RPMI8226 (cell line): ENCODE measurements around the gene OR6C70.
"Not testable (repeated sequence)": the region's sequence is repeated elsewhere in the genome, so short reads cannot be mapped to it uniquely, and the experiment has no call there.

ENCODE experiments used
- DNase-seq: peaks from one replicate; pipeline ENCODE4 v3.0.0-alpha.2; 2015

OR6C70 gene

DNA sequence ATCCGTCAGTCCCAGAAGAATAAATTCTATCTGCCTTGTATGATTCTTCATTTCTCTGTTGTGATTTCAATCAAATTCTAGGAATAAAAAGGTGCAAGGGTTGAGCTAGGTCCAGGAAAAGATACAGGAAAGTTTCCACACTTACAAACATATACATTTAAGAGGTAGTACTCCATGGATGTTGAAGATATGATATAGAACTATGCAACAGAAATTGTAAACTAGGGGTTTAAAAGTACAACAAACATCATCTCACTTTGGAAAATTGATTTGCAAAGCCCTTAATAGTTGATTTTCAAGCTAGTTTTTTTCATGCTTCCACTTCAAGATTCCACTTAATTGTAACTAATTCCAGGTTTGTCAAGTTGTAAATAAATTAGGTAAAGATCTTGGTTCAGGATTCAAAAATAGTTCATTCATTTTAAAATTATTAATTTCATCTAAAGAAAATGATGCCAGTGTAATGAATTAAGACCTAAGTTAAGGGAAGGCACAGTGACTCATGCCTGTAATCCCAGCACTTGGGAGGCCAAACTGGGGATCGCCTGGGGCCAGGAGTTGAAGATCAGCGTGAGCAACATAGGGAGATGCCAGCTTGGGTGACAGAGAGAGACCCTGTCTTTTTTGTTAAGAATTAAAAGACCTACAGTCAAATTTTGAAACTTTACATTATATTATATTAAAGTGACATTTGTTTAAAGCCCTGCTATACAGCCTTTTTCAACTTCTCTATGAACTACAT, at the start of gene OR6C70:
Gene OR6C70, minus strand, starts transcription at position 51 of the 742 bp plus-strand sequence. Its CDS starts 0 bp downstream, at position 51.
- DNase-seq, result no peak

DNA sequence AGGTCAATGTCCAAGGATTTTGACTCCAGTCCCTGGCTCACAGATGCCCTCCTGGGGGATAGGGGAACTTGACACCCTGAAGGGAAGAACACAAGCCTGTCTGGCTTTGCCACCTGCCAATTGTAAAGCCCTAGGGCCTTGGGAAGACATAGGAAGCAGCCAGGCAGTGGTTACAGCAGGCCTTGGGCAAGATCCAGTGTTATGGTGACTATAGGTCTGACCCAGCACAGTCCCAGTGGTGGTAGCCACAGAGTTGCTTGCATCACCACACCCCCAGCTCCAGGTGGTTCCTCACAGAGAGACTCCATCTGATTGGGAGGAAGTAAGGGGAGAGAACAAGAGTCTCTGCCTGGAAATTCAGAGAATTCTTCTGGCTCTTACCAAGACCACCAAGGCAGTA, 46.5 kb upstream of the OR6C70 start:
- no peak for DNase-seq

DNA sequence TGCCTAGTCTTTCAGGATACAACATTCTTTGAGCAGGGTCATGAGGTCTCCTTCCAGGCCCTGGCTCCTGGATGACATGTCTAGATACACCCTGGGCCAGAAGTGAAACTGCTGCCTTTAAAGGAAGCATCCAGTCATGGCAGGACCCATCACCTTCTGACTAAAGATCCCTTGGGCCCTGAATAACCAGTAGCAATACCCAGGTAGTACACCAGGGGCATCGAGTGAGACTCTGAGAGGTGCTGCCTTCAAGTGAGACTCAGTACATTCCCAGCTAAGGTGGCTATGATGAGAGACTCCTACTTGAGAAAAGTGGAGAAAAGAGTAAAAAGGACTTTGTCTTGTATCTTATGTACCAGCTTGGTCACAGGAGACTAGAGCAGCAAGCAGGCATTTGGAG, 45.8 kb upstream of the OR6C70 start:
- no peak for DNase-seq

DNA sequence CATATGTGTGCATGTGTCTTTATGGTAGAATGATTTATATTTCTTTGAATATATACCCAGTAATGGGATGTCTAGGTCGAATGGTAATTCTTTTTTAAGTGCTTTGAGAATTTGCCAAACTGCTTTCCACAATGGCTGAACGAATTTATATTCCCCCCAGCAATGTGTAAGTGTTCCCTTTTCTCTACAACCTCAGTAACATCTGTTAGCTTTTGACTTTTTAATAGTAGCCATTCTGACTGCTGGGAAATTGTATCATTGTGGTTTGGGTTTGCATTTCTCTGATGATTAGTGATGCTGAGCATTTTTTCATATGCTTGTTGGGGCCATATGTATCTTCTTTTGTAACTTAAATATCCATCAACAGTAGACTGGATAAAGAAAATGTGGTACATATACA, 31.7 kb upstream of the OR6C70 start:
- no peak for DNase-seq

DNA sequence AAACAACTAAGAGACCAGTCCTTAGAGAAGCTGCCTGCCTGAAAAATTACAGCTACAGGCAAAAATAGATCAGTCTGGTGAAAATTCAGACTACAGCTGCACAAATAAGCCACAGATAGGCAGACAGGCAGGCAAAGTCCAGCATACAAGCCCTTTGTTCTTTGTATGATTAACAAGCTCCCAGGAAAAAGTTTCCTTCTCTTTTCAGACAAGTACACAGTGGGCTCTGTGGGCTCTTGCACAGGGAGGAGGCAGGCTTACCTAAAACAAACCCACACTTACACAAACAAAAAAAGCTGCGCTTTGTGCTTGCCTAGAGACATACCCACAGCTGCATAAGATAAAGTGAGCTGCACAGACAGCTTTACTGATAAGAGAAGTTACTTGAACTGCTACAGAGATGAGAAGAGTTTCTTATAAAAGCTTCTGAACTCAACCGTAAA, 29.9 kb upstream of the OR6C70 start:
- DNase-seq, result no peak

DNA sequence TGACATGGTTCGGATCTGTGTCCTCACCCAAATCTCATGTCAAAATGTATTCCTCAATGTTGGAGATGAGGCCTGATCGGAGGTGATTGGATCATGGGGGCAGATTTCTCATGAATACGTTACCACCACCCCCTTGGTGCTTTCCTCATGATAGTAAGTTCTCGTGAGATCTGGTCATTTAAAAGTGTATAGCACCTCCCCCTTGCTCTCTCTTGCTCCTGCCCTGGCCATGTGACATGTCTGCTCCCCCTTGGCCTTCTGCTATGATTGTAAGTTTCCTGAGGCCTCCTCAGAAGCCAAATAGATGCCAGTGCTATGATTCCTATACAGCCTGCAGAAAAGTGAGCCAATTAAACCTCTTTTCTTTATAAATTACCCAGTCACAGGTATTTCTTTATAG, 29.3 kb upstream of the OR6C70 start:
- DNase-seq, result no peak

DNA sequence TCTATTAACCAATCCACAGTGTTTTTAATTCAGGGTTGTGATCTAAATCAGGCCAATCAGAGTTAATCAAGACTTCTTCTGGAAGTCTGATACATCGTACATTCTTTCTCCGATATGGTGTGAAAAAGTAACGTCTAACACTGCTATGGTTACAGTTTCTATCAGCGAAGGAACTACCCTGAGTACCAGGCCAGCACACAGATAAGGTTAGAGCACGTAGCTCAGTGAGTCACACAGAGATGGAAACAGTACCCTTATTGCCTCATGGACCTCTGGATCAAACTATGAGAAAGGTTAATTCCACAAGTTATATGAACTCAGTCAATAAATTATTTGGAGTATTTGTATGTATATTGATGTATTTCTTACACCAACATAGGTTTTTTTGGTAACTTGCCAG, 25.6 kb upstream of the OR6C70 start:
- DNase-seq, result no peak

DNA sequence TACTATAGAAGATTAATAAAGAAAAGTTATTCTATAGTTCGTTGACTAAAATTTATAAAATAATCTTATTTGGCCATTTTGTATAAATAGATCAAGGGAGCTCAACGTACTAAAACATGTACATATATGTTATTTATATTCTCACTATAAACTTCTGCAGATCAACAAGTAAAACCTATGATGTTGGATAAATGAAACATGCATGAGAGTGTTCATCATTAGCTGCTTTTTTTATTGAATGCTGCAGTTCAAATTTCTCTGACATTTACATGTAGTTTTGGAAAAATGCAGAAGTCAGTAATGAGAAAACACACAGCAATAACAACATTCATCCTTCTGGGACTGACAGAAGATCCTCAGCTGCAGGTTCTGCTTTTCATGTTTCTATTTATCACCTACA, 22.1 kb upstream of the OR6C70 start, which contains the start of gene OR6C68:
Gene OR6C68, plus strand, starts transcription at position 301 of the 400 bp plus-strand sequence. Its CDS starts 0 bp downstream, at position 301.
- DNase-seq, result no peak

DNA sequence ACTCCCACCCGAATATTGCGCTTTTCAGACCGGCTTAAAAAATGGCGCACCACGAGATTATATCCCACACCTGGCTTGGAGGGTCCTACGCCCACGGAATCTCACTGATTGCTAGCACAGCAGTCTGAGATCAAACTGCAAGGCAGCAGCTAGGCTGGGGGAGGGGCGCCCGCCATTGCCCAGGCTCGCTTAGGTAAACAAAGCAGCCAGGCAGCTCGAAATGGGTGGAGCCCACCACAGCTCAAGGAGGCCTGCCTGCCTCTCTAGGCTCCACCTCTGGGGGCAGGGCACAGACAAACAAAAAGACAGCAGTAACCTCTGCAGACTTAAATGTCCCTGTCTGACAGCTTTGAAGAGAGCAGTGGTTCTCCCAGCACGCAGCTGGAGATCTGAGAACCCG, 14.3 kb upstream of the OR6C70 start:
- not testable (repeated sequence) for DNase-seq

DNA sequence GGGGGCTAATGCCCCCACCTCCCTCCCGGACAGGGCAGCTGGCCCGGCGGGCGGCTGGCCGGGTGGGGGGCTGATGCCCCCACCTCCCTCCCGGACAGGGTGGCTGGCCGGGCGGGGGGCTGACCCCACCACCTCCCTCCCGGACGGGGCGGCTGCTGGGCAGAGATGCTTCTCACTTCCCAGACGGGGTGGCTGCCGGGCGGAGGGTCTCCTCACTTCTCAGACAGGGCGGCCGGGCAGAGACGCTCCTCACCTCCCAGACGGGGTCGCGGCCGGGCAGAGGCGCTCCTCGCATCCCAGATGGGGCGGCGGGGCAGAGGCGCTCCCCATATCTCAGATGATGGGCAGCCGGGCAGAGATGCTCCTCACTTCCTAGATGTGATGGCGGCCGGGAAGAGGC, 9.2 kb upstream of the OR6C70 start:
- not testable (repeated sequence) for DNase-seq

DNA sequence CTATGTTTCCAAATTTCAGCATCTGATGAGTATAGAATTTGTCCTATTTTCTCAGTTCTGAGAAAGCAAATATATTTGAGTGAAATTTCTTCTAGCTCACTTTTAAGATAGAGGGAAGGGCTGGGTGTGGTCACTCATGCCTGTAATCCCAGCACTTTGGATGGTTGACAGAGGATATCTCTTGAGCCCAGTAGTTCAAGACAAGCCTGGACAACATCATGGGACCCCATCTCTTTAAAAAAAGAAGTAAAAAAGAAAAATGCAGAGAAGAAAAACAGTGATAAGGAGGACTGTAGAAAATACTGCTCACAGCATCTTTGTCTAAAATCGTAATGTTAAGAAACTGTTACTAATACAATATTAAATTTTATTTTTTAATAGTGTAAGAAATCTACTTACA, 2.3 kb upstream of the OR6C70 start:
- no peak for DNase-seq

DNA sequence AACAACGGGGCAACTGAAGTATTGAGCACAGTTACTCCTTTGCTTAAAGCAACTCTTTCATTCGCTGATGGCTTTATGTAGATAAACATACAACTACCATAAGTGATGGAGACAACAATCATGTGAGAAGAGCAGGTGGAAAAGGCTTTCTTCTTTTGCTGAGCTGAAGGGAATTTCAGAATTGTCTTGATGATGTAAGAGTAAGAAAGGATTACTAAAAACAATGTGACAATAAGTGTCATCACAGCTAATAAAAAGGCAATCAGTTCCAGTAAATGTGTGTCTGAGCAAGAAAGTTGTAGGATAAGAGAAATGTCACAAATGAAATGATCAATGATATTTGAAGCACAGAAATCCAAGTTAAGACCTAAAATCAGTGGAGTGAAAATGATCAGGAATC, 647 bp downstream of the OR6C70 start:
- DNase-seq, result no peak

DNA sequence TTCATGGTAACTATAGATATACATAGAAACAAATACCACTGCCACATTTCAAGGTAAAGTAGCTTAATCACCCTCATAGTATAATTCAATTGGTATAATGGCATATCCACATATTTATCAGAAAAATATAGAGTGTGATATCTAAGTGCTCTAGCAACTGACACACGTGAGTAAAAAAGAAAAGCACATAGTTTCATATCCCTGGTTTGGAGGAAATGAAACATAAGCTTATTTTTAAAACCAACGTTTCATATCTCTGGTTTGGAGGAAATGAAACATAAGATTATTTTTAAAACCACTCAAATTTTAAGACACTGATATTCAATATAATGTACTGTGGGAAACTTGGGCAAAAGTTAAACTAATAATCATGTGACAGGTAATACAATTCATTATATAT, 2.1 kb downstream of the OR6C70 start:
- DNase-seq, result no peak

DNA sequence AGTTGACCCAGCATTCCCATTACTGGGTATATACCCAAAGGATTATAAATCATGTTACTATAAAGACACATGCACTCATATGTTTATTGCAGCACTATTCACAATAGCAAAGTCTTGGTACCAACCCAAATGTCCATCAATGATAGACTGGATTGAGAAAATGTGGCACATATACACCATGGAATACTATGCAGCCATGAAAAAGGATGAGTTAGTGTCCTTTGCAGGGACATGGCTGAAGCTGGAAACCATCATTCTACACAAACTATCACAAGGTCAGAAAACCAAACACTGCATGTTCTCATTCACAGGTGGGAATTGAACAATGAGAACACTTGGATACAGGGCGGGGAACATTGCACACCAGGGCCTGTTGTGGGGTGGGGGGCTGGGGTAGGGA, 5.0 kb downstream of the OR6C70 start:
- not testable (repeated sequence) for DNase-seq

DNA sequence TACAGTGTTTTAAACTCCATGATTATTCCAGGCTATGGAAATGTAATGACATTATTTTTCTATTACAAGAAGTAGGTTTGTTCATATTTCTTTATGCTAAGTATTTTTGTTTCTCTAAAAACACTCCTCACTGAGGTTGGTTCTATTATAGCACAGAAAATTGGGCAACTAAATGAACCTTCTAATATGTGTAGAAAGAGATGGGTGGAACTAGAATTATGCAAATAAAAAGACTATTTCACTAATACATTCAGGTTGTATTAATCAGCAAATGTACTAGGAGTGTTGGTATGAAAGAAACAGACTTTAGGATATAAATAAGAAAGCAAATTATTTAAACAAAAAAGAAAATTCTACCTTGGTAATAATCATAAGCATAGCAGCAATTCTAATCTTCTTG, 21.1 kb downstream of the OR6C70 start:
- DNase-seq, result no peak

DNA sequence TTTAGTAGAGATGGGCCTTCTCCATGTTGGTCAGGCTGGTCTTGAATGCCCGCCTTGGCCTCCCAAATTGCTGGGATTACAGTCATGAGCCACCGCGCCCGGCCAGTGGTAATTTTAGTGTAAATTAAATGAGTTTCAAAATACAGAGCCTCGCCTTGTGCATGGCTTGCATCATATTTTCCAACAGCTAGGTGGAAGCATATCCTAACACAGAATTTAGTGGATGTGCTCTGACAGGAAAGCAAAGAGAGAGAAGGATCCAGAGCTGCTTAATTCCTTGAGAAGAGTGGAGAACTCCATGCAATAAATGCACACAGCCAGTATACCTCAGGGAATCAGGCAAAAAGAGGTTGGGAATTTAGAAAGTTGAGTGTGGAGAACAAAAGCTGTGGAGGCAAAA, 23.6 kb downstream of the OR6C70 start:
- no peak for DNase-seq

DNA sequence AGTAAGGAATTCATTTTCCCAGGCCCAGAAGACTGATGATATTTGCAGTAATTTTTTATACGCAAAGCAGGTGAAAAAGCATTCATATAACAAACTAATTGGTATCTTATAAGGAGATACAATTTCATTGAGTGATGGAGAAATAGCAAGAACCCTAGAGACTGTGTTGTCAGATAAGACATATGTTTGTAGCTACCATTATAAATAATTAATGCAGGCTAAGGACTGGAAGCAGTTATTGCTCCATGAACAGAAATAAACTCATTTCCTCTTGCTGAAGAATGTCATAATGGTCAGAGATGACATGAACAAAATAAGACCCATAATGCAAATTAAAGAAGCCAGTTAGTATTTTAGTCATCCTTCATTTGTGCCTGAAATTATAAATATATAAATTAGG, 24.6 kb downstream of the OR6C70 start:
- DNase-seq, result no peak

DNA sequence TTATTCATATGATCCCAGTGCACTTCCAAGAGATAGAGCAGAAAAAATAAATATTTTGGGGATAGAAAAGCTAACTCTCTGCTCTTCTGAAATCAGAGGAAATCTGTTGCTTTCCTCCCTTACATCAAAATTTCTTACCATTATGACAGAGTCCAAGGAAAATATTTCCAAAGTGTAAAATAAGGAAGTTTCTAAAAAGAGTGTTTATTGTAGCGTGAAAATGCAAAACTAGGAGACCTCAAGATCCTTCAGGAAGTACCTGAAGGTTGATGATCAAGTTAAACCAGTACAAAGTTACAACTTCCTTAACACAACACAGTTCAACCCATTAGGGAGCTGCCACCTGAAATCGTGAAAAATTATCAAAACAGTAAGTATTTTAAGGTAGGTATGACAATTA, 26.2 kb downstream of the OR6C70 start, which contains the start of gene OR6C2:
Gene OR6C2, plus strand, starts transcription at position 301 of the 400 bp plus-strand sequence. CDS start 8,138 bp downstream, outside the sequence.
- no peak for DNase-seq

DNA sequence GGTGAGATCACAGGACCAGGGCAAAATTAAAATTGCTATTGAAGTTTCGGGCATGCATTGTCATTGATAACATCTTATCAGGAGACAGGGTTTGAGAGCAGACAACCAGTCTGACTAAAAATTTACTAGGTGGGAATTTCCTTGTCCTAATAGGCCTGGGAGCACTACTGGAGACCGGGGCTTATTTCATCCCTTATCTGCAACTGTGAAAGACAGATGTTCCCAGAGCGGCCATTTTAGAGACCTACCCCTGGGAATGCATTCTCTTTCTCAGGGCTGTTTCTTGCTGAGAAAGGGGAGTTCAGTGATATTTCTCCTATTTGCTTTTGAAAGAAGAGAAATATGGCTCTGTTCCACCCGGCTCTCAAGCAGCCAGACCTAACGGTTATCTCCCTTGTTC, 28.7 kb downstream of the OR6C70 start:
- not testable (repeated sequence) for DNase-seq

DNA sequence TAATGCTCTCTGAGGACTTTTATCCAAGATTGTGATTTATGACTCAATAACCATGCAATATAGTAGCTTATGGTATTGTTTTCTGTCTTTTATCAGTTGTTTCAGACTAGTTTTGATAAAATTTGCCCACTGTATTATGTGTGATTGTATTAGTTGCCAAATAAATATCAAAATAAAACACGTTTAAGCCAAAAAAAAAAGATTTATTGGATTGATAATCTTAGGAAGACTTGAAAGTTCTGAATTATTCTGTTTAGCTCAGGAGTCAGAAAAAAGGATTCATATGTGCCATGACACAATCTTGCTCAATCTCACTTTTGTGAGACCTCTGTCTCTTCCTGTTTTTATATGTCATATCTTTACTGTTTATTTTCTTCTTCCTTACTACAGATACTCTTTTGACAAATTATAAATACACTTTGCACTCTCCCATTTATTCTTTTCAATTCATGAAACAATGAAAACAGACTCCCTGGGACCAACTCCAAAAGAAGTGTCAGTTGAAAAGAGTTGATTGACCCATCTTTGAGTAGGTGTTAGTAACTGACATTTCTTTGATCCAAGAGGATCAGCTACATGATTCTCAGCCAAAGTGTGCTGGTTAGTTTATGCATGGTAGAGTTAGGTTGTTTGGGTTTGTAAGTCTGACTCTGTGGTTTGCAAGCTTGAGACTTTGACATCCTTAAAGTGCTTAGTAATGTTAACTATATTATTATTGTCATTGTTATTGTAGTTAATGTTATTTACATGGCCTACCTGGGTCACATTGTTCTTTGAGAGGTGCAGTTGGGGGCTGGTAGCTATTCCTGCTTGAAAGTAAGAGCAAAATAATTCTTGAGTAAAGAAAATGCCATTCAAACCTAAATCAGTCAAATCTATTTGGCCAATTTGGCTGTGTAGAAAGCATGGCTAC, 41.4 kb downstream of the OR6C70 start:
- no peak for DNase-seq

DNA sequence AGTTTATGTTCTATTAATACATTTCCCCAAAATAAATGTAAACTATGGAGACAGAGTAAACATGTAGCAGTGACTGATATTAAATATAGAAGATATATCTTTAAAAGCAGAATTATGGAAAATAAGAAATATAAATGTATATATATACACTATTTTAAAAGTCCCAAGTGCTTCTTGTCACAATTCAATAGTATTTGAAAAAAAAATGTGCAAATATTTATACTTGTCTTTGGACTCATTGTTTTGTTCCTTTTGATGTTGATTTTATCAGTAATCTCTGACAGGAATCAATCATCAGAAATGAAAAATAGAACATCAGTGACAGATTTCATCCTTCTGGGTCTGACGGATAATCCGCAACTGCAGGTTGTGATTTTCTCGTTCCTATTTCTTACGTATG, 44.0 kb downstream of the OR6C70 start, which contains the start of gene OR6C76:
Gene OR6C76, plus strand, starts transcription at position 301 of the 400 bp plus-strand sequence. Its CDS starts 0 bp downstream, at position 301.
- DNase-seq, result no peak

DNA sequence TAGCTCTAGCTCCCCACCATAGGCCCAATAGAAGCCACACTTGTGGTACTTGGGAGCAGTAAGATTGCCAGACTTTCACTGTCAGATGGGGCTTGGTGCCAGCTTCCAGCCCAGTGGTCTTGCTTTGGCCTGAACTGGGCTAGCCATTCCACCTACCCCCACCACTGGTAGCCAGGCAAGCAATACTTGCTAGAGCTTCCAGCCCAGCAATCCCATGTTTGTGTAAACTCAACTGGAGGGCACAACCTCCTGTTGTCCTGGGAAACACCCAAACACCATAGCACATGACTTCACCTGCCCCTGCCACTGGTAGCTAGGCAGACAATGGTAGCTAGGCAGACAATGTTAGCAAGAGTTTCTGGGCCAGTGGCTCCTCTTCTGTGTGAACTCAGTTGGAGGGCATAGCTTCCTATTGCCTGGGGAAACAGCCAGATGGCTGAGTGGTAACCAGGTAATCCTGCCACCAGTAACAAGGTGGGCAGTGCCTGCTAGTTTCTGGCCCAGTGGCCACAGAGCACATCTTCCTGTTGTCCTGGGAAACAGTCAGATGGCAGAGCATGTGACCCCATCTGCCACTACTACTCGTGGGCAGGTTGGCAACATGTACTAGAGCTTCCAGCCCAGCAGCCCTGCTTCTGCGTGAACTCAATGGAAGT, 49.5 kb downstream of the OR6C70 start:
- DNase-seq, result no peak
